ENCODE data around the gene SSU72.
A peak's percentile ranks its signal among the peaks of the same experiment; 100 is the strongest.
"Not testable (repeated sequence)": the region's sequence is repeated elsewhere in the genome, so short reads cannot be mapped to it uniquely, and the experiment has no call there.

The SSU72 gene

GRCh38 chr1:1558591-1558990 lies 16.1 kb downstream of the SSU72 start:
- ATAC-seq (no peak), DNase-seq (no peak)

- not testable (repeated sequence) for DNase-seq, ATAC-seq
These were observed 17.0 kb downstream of the SSU72 start for GRCh38 chr1:1557688-1558087.

- ATAC-seq: not testable (repeated sequence)
These were observed 17.7 kb downstream of the SSU72 start for GRCh38 chr1:1556961-1557360.

GRCh38 chr1:1556505-1556904 lies 18.2 kb downstream of the SSU72 start:
- DNase-seq: no peak
- no peak for ATAC-seq

More at GRCh38 chr1:1556961-1557360, 17.7 kb downstream of the SSU72 start:
- not testable (repeated sequence) for DNase-seq

GRCh38 chr1:1554926-1555915 lies 19.4 kb downstream of the SSU72 start:
- DNase-seq: no peak
- ATAC-seq: no peak

- ATAC-seq (no peak), DNase-seq (no peak)
These were observed 20.1 kb downstream of the SSU72 start for GRCh38 chr1:1554550-1554925.

GRCh38 chr1:1553821-1554494 lies 20.7 kb downstream of the SSU72 start:
- no peak for ATAC-seq
- no peak for DNase-seq

- DNase-seq (no peak), ATAC-seq (no peak)
These were observed 22.4 kb downstream of the SSU72 start for GRCh38 chr1:1552263-1552639.

GRCh38 chr1:1551524-1552262 lies 23.0 kb downstream of the SSU72 start:
- no peak for ATAC-seq
- no peak for DNase-seq

GRCh38 chr1:1550591-1551432 lies 23.9 kb downstream of the SSU72 start:
- ATAC-seq: peak; percentile 16
- DNase-seq: no peak

GRCh38 chr1:1550087-1550486 lies 24.6 kb downstream of the SSU72 start:
- DNase-seq: no peak
- no peak for ATAC-seq

- no peak for ATAC-seq
- DNase-seq: no peak
These were observed 26.1 kb downstream of the SSU72 start for GRCh38 chr1:1548591-1548990.

- DNase-seq (no peak), ATAC-seq (no peak)
These were observed 27.2 kb downstream of the SSU72 start for GRCh38 chr1:1547476-1547875.

GRCh38 chr1:1547011-1547410 lies 27.7 kb downstream of the SSU72 start:
- no peak for DNase-seq

GRCh38 chr1:1545946-1546737 lies 28.5 kb downstream of the SSU72 start:
- ATAC-seq (no peak), DNase-seq (no peak)

More at GRCh38 chr1:1547011-1547410, 27.7 kb downstream of the SSU72 start:
- no peak for ATAC-seq

- no peak for ATAC-seq
These were observed 30.1 kb downstream of the SSU72 start for GRCh38 chr1:1544544-1544943.

GRCh38 chr1:1543706-1544099 lies 31.0 kb downstream of the SSU72 start:
- no peak for DNase-seq
- ATAC-seq: no peak

More at GRCh38 chr1:1544544-1544943, 30.1 kb downstream of the SSU72 start:
- DNase-seq: no peak

- DNase-seq (no peak), ATAC-seq (no peak)
These were observed 31.6 kb downstream of the SSU72 start for GRCh38 chr1:1542766-1543705.

GRCh38 chr1:1541956-1542765 lies 32.5 kb downstream of the SSU72 start:
- DNase-seq (no peak), ATAC-seq (no peak)
